Metanephros (tissue), 2 donors: Measurements from ENCODE around the gene FOXO4. TPM values are rescaled to one million over a fixed set of nuclear protein-coding genes. Genes with fewer than 3 reads are reported as not detected.

Experiments used
- small RNA-seq: library from RNA; depleted of rRNA; stranded (forward); fragments of <200 nt; gene quantifications from one replicate; pipeline ENCODE3, GENCODE V24; 2014; ENCODE audit warnings: low replicate concordance
- total RNA-seq: library from RNA; depleted of rRNA; stranded (reverse); fragments of >200 nt; gene quantifications from one replicate; pipeline ENCODE4 v1.2.3, GENCODE V29; 2014

FOXO4 gene
- 20.8 TPM for total RNA-seq

GRCh38 chrX:71095555-71095980 is at the start of gene FOXO4:
Gene FOXO4, plus strand, starts transcription at chrX:71095851. Its CDS starts 678 bp downstream, at chrX:71096529.

DNA sequence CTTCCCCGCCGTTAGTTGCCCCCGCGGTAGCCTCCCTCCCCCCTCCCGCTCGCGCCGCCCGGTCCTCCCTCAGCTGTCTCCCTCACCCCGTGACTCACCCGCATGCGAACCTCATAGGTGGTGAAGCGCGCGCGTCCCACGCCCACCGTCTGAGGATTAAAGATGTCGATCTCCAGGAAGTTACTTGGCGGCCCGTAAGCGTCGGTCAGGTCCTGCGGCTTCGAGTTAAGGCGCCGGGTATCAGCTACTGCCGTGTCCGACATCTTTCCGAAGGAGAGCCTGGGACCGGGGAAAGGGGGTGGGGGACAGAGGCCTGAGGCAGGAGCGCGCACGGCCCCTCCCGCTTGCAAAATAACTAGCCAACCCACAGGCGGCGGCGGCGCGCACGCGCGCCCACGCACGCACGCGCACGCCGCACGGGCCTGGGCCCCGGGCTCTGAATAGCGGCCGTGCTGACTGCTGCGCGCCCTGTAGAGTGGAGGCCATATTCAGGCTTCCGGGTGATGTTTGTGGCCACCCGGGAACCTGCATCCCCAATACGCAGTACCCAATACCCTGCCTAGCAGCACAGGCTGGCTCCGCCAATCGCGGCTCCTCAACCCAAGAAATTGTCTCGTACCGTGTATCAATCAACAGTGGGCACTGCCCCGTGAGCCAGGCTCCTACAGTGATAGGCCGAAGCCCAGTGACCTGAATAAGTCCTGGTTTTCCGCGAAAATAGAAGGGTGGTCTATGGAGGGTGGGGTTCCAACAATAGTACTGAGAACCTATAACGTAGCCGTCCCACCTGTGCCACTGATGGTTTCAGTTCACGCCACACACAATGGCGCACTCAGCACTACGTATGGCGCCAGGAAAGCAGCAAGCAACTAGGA is 27.4 kb upstream of the FOXO4 start, which contains the start of gene SNX12:
TSS of gene SNX12 (minus strand) at position 291 of the 875 bp plus-strand sequence. CDS start at position 263, 28 bp downstream.

GRCh38 chrX:71106427-71106826 is 10.8 kb downstream of the FOXO4 start, which contains the start of gene CXorf65:
Gene CXorf65, minus strand, starts transcription at chrX:71106740. Its CDS starts 184 bp downstream, at chrX:71106556.

GRCh38 chrX:71111141-71111843 is 15.6 kb downstream of the FOXO4 start, which contains the start of gene IL2RG:
Gene IL2RG, minus strand, starts transcription at chrX:71111577. Its CDS starts 38 bp downstream, at chrX:71111539.

DNA sequence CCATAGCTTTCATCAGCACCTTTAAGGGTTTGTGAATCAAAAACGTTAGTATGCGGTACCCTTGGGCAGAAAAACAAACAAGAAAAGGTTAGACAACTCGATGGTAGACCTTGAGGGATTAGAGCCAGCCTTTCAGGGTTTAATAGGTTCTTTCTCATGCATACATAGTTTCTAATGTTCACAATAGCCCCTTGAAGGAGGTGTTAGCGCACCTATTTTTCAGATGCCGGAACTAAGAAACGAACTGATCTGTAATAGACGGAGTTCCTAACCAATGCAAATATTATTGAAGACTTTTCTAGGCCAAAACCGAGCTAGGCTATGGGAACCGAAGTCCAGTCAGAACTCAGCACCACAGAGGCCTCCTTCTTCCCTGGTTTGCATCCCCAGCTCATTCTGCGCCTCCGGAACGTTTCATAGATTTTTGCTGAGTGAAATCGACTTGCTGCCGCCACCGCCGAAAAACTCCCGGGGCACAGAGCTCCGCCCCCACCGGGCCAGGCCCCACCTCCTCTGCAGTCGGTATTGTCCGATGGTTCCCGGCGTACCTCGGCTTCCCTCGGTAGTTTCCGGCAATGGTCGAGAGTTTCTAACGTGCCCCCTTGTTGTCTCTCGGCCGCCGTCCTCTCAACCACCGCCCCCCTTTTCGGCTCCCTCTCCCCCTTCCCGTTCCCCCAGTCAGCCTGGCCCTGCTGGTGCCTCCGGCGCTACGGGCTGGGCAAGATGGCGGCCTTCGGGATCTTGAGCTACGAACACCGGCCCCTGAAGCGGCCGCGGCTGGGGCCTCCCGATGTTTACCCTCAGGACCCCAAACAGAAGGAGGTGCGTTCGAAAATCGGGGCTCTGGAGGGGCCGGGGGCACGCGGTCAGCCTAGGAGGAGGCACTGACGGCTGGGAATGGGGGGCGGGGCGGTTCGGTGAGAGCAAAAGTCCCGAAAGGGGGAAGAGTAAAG is 22.7 kb downstream of the FOXO4 start, which contains the start of gene MED12:
TSS of gene MED12 (plus strand) at position 565 of the 953 bp plus-strand sequence. CDS start at position 724, 159 bp downstream.

GRCh38 chrX:71144651-71145050 is 49.0 kb downstream of the FOXO4 start, which contains the start of gene NLGN3:
Gene NLGN3, plus strand, starts transcription at chrX:71144841. Its CDS starts 2,909 bp downstream, at chrX:71147750.

Small RNA genes within 50 kb of the gene (small RNA-seq; reads per million reads assigned to genes)
- gene CXorf65: not detected

Other genes with a start within 250 kb of the FOXO4 start
- not detected for gene TEX11, start 187.1 kb upstream of the FOXO4 start, total RNA-seq
- gene SLC7A3, start 164.8 kb upstream of the FOXO4 start, total RNA-seq: 1.5 TPM
- 46.9 TPM for gene SNX12, start 27.5 kb upstream of the FOXO4 start, total RNA-seq
- 0.23 TPM for gene CXorf65, start 10.9 kb downstream of the FOXO4 start, total RNA-seq
- 3.2 TPM for gene IL2RG, start 15.7 kb downstream of the FOXO4 start, total RNA-seq
- gene MED12, start 22.7 kb downstream of the FOXO4 start, total RNA-seq: 57.5 TPM
- gene NLGN3, start 49.0 kb downstream of the FOXO4 start, total RNA-seq: 2.2 TPM
- gene GJB1, start 127.4 kb downstream of the FOXO4 start, total RNA-seq: 15.1 TPM
- gene ZMYM3, start 158.3 kb downstream of the FOXO4 start, total RNA-seq: 40.8 TPM
- gene NONO, start 187.8 kb downstream of the FOXO4 start, total RNA-seq: 409 TPM
- gene ITGB1BP2, start 205.9 kb downstream of the FOXO4 start, total RNA-seq: 16.9 TPM